ENCODE data around the gene ARPC2. TPM values are rescaled to one million over a fixed set of nuclear protein-coding genes. Genes with fewer than 3 reads are reported as not detected.
"Not testable (repeated sequence)": the region's sequence is repeated elsewhere in the genome, so short reads cannot be mapped to it uniquely, and the experiment has no call there.

Gene ARPC2
- total RNA-seq, 1 experiment from 2014 or later, result 456 TPM

- peak; percentile 41 for DNase-seq (ENCODE audit: low read depth)
These were observed 53.9 kb downstream of the ARPC2 start for GRCh38 chr2:218270721-218271486.

GRCh38 chr2:218271487-218271797 is 54.5 kb downstream of the ARPC2 start:
- DNase-seq (ENCODE audit: low read depth), result no peak

GRCh38 chr2:218271865-218272530 is 55.0 kb downstream of the ARPC2 start:
- no peak for DNase-seq (ENCODE audit: low read depth)

GRCh38 chr2:218272531-218273212 is 55.7 kb downstream of the ARPC2 start:
- peak; percentile 82 for DNase-seq (ENCODE audit: low read depth)

GRCh38 chr2:218273214-218273907 is 56.4 kb downstream of the ARPC2 start:
- DNase-seq (ENCODE audit: low read depth), result not testable (repeated sequence)

- no peak for DNase-seq (ENCODE audit: low read depth)
These were observed 56.9 kb downstream of the ARPC2 start for GRCh38 chr2:218273908-218274249.

- no peak for DNase-seq (ENCODE audit: low read depth)
These were observed 57.6 kb downstream of the ARPC2 start for GRCh38 chr2:218274586-218274985.

- no peak for DNase-seq (ENCODE audit: low read depth)
These were observed 58.5 kb downstream of the ARPC2 start for GRCh38 chr2:218275371-218276072.

GRCh38 chr2:218276986-218277755 is 60.2 kb downstream of the ARPC2 start:
- DNase-seq (ENCODE audit: low read depth), result no peak

- no peak for DNase-seq (ENCODE audit: low read depth)
These were observed 60.9 kb downstream of the ARPC2 start for GRCh38 chr2:218277921-218278320.

GRCh38 chr2:218278531-218279360 is 61.8 kb downstream of the ARPC2 start:
- DNase-seq (ENCODE audit: low read depth), result no peak

GRCh38 chr2:218280260-218280870 is 63.4 kb downstream of the ARPC2 start:
- no peak for DNase-seq (ENCODE audit: low read depth)

- DNase-seq (ENCODE audit: low read depth), result no peak
These were observed 64.5 kb downstream of the ARPC2 start for GRCh38 chr2:218281449-218281848.

GRCh38 chr2:218282173-218282991 is 65.4 kb downstream of the ARPC2 start:
- DNase-seq (ENCODE audit: low read depth), result peak; percentile 66

GRCh38 chr2:218284106-218284811 is 67.3 kb downstream of the ARPC2 start:
- DNase-seq (ENCODE audit: low read depth), result peak; percentile 84

GRCh38 chr2:218285604-218286003 is 68.6 kb downstream of the ARPC2 start:
- DNase-seq (ENCODE audit: low read depth), result peak; percentile 71

GRCh38 chr2:218286570-218287459 is 69.8 kb downstream of the ARPC2 start:
- peak; percentile 95 for DNase-seq (ENCODE audit: low read depth)
